Measurements from ENCODE around the gene GTF3C5. TPM values are rescaled to one million over a fixed set of nuclear protein-coding genes. Genes with fewer than 3 reads are reported as not detected.

The GTF3C5 gene
- total RNA-seq, 4 donors from 2014 or later, result 49.4 to 94.2 (median 73.3) TPM

GRCh38 chr9:133098871-133099270 is 68.1 kb downstream of the GTF3C5 start:
- Histone ChIP-seq H3K4me3 (no peak overlapping the region), H3K27me3 (no peaks in the 10 kb centered on the region), H3K9me3 (peaks cover 0 to 30% (median 7%) of the 10 kb centered on the region in 4 donors), H3K36me3 (peaks cover 6 to 83% (median 54%) of the 10 kb centered on the region in 3 donors), H3K4me1 (peaks cover 0 to 6% (median 3%) of the 10 kb centered on the region in 4 donors), H3K27ac (no peak overlapping the region)
- no peak for TF ChIP-seq CTCF (IDR thresholded peaks at IDR 0.05)
- TF ChIP-seq POLR2A (IDR thresholded peaks at IDR 0.05), result no peak
- no peak for TF ChIP-seq EP300 (IDR thresholded peaks at IDR 0.05)
- no peak for DNase-seq (ENCODE audit: low spot score in 2 of 2)
- WGBS, 2 donors, result 95 to 99% methylated on average over 5 of the region's 5 CpGs

- H3K36me3 ChIP-seq, result peaks cover 6 to 94% (median 54%) of the 10 kb centered on the region in 3 donors
- 95 to 98% methylated on average over 9 to 10 of the region's 12 CpGs for WGBS, 2 donors
Measured at GRCh38 chr9:133099726-133100505, 69.1 kb downstream of the GTF3C5 start.

DNA sequence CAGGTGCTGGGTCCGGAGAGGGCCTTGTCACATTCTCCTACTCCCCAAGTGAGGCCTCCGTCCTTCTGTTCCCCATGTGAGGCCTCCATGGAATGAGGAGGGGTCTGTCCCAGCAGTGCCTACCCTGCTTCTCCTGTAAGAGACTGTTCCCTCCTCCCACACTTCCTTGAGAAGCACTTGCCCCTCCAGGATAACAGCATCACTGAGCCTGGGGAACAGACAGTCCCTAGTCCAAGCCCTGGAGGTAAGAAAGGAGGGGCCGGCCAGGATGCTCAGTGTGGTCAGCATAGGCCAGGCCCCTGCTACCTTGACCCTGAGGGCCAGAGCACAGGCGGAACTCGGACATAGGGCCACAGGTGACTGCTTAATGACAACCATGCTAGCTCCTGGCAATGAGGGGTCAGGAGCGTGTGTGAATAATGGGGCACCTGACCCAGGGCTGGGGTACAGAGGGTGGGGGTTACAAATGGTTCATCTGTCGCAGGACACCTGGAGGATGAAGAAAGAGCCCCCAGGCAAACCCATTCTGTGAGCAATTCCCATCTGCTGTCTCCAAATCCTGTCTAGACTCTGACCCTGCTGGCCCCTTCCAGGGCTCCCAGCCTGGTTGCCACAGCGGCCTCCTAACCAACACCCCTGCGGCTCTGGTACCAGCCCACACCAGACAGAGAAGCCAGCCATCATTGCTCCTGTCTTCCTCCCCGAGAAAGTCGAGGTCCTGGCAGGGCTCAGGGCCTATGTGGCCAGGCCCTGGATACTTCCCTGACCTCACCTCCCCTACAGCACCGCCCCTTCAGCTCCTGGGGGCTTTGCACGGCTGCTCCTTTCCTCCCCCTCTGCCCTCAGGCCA is 69.9 kb downstream of the GTF3C5 start:
- WGBS, 2 donors, result 88 to 94% methylated on average over 13 of the region's 13 CpGs
- peaks cover 0 to 7% (median 3%) of the 10 kb centered on the region in 4 donors for H3K4me1 ChIP-seq
- DNase-seq (ENCODE audit: low spot score in 2 of 2), result no peak
- peaks cover 6 to 99% (median 54%) of the 10 kb centered on the region in 3 donors for H3K36me3 ChIP-seq
- peaks cover 0 to 21% (median 6%) of the 10 kb centered on the region in 4 donors for H3K9me3 ChIP-seq
- no peak for TF ChIP-seq CTCF (IDR thresholded peaks at IDR 0.05)
- no peak for TF ChIP-seq POLR2A (IDR thresholded peaks at IDR 0.05)
- TF ChIP-seq EP300 (IDR thresholded peaks at IDR 0.05), result no peak
- no peak overlapping the region for H3K27ac ChIP-seq
- no peaks in the 10 kb centered on the region for H3K27me3 ChIP-seq
- H3K4me3 ChIP-seq, result no peak overlapping the region

More at GRCh38 chr9:133099726-133100505, 69.1 kb downstream of the GTF3C5 start:
- no peaks in the 10 kb centered on the region for H3K27me3 ChIP-seq
- peaks cover 0 to 29% (median 7%) of the 10 kb centered on the region in 4 donors for H3K9me3 ChIP-seq
- H3K4me3 ChIP-seq, result no peak overlapping the region
- TF ChIP-seq POLR2A (IDR thresholded peaks at IDR 0.05) (no peak), EP300 (IDR thresholded peaks at IDR 0.05) (no peak), CTCF (IDR thresholded peaks at IDR 0.05) (no peak)
- H3K4me1 ChIP-seq, result peaks cover 0 to 7% (median 3%) of the 10 kb centered on the region in 4 donors
- DNase-seq (ENCODE audit: low spot score in 2 of 2), result no peak
- no peak overlapping the region for H3K27ac ChIP-seq

DNA sequence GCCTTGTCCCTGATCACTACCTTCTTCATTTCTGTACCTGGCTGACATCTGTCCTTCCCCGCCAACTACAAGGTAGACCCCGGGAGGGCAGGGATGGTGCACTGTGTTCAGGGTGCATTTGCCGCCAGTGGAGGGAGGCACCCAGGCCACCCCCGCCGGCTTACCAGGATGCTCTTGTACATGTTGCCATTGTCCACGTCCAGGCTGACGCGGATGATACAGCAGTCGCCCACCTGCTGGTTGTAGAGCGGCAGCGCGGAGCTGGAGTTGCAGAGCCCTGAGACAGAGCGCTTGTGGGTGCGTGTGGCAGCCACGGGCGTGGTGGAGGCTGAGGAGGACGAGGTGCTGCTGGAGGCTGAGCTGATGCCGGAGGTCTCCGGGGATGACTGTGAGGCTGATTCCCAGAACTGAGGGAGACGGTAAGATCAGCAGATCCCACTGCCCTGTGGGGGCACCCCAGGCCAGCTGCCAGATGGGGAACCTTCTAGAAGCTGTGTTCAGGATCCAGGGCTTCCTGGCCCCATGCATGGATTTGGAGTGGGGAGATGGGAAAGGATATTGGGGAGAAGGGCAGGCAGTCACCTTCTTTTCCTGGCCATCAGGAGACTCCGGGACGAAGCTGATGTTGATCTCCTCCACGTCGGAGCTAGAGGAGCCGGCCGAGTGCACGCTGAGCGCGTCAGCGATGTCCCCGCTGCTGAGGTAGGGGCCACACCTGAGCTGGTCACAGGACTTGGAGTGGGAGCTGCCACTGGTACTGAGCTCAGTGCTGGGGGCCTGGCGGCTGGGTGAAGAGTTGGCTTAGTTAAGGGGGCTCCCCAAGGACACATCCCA is 70.8 kb downstream of the GTF3C5 start:
- Histone ChIP-seq H3K27me3 (no peaks in the 10 kb centered on the region), H3K9me3 (peaks cover 0 to 12% (median 2%) of the 10 kb centered on the region in 4 donors), H3K36me3 (peaks cover 6 to 99% (median 61%) of the 10 kb centered on the region in 3 donors), H3K4me3 (no peak overlapping the region), H3K27ac (no peak overlapping the region), H3K4me1 (peaks cover 0 to 7% (median 3%) of the 10 kb centered on the region in 4 donors)
- TF ChIP-seq CTCF (IDR thresholded peaks at IDR 0.05), result no peak
- no peak for TF ChIP-seq EP300 (IDR thresholded peaks at IDR 0.05)
- TF ChIP-seq POLR2A (IDR thresholded peaks at IDR 0.05), result no peak
- no peak for DNase-seq (ENCODE audit: low spot score in 2 of 2)
- WGBS, 2 donors, result 95 to 97% methylated on average over 26 to 31 of the region's 32 CpGs
